Stimulated activated CD4-positive, alpha-beta T cell treated with anti-CD3 and anti-CD28 coated beads, Interleukin-4, amount 100 ng/mL, for 48 hours (primary cell): Measurements from ENCODE around the gene OR4D10.

Experiments
- DNase-seq, 2 donors: peaks; one replicate each; pipeline ENCODE4 v3.0.0-alpha.2; 2020; ENCODE audit warnings: low read depth in 2 of 2

The OR4D10 gene

DNA sequence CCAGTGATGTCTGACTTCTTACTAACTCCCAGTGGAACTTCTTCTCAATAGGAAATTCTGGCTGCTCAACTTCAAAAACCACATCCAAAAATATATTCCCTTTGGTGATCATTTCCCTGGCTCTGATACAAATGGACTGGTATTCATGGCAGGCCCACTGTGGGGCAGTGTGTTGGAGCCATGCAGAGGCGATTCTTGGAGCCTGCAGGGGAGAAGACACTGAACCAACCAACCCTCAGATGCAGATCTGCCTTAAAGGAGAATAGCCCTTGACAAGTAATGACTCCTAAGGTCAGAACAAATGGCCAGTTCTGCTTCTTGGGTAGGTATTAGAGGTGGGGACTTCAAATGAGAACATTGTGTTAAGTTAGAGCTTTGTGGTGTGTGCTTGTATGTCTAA, 50.4 kb downstream of the OR4D10 start:
- no peak for DNase-seq

DNA sequence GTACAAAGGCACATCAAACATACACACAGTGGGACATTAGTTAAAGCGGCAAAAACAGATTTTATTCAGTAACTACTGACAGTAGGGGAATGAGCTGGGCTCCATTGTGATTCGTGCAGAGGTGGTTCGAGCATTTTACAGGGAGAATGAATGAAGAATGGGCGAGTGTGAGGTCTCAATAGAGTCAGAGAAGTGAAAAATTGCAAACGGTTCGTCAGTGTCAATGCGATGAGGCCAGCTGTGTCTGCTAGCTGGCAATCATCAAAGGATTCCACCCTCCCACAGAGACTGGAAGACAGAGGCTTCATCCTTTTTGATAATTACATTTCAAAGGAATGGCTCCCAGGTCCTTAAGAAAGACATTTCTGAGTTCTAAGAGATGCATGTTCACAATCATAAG, 55.6 kb downstream of the OR4D10 start:
- no peak for DNase-seq
